ENCODE results near the gene RPA4.

GRCh38 chrX:96883608-96884007, at the start of gene RPA4:
- TF ChIP-seq EP300 (IDR thresholded peaks at IDR 0.05; ENCODE audit: low read length) (no peak), CTCF (IDR thresholded peaks at IDR 0.05 in 2 of 3, conservative IDR thresholded peaks at IDR 0.05 in 1 of 3; ENCODE audit: insufficient read depth in 2 of 3, low read depth in 1 of 3, low read length in 3 of 3) (no peak), RNF219 (CRISPR knock-in tag; IDR thresholded peaks at IDR 0.05) (no peak), ZNF274 (IDR thresholded peaks at IDR 0.05; ENCODE audit: borderline replicate concordance, low read depth, low read length) (no peak), GABPB2 (CRISPR knock-in tag; conservative IDR thresholded peaks at IDR 0.05) (no peak), ARNT (IDR thresholded peaks at IDR 0.05) (no peak), MNT (conservative IDR thresholded peaks at IDR 0.05) (no peak), SMC3 (conservative IDR thresholded peaks at IDR 0.05; ENCODE audit: insufficient read depth, low read depth, low read length) (no peak), HDAC2 (IDR thresholded peaks at IDR 0.05) (no peak), NRF1 (conservative IDR thresholded peaks at IDR 0.05 in 1 of 2, IDR thresholded peaks at IDR 0.05 in 1 of 2) (no peak), ZBTB33 (CRISPR knock-in tag; IDR thresholded peaks at IDR 0.05) (no peak), E2F5 (CRISPR knock-in tag; IDR thresholded peaks at IDR 0.05) (no peak), BRD4 (IDR thresholded peaks at IDR 0.05) (no peak), USF1 (CRISPR knock-in tag; IDR thresholded peaks at IDR 0.05) (no peak)

Measured in K562 (cell line).